HepG2 (cell line): ENCODE measurements around the gene GPS2. TPM values are rescaled to one million over a fixed set of nuclear protein-coding genes. Genes with fewer than 3 reads are reported as not detected.

Experiments
- ATAC-seq: fragments of 200-7000 bp; cut with Tn5 transposase; 3 replicates; pipeline ENCODE4 v1.9.1; 2020; ENCODE audit warnings: mild to moderate bottlenecking, moderate library complexity
- BruUV-seq: library from RNA; stranded (reverse); fragments of 400-500 nt; replicated peaks from 2 replicates; lab custom pipeline; 2021; lab: Mats Ljungman, UMichigan
- CTCF ChIA-PET: fragments of 300-600 bp; formaldehyde crosslinking; extraction: SDS; loops from one replicate; lab custom pipeline; 2021; ENCODE audit warnings: low total read pairs, inconsistent platforms, low intra/inter-chr PET ratio; lab: Yijun Ruan, JAX
- POLR2A ChIA-PET: fragments of 350-600 bp; sonication (Branson Sonifier 250); formaldehyde crosslinking; loops from one replicate; lab custom pipeline; 2020; ENCODE audit warnings: antibody characterized with exemption, inconsistent platforms; lab: Yijun Ruan, JAX
- DNase-seq: peaks from one replicate; pipeline ENCODE4 v3.0.0-alpha.2; 2015; ENCODE audit warnings: low spot score
- FAIRE-seq: peaks from 3 replicates; lab custom pipeline; 2011; peaks lifted over from hg19 to GRCh38; lab: Jason Lieb, UNC
- H2AFZ ChIP-seq: one replicate; pipeline ENCODE4 v1.6.1; 2011; ENCODE audit warnings: low read length, inconsistent platforms
- H3K27ac ChIP-seq: fragments of 300-600 bp; 3 replicates; pipeline ENCODE4 v1.8.0; 2011; ENCODE audit warnings: mixed run types, mild to moderate bottlenecking, mixed read lengths, low read length, inconsistent platforms; ENCODE audit not compliant: insufficient read depth; ENCODE audit errors: extremely low read length
- H3K27me3 ChIP-seq, 2 experiments: fragments of 200-600 bp in 1 of 2; 2 replicates in 1 of 2; 3 replicates in 1 of 2; pipeline versions ENCODE4 v1.6.0 to v1.8.0; 2011; ENCODE audit warnings: low read length in 2 of 2, mild to moderate bottlenecking in 2 of 2, moderate library complexity in 2 of 2, inconsistent platforms in 1 of 2; ENCODE audit not compliant: insufficient read depth in 2 of 2, control insufficient read depth in 1 of 2
- H3K36me3 ChIP-seq, 2 experiments: fragments of 200-600 bp in 1 of 2; replicated peaks in 1 of 2; 2 replicates in 1 of 2; 3 replicates in 1 of 2; pipeline versions ENCODE4 v1.5.1 to v1.8.0; 2011; ENCODE audit warnings: low read length in 2 of 2, inconsistent platforms in 1 of 2; ENCODE audit not compliant: insufficient read depth in 2 of 2, control insufficient read depth in 1 of 2
- H3K4me1 ChIP-seq: 2 replicates; pipeline ENCODE4 v1.5.1; 2012; ENCODE audit warnings: low read length, inconsistent platforms; ENCODE audit not compliant: insufficient read depth
- H3K4me2 ChIP-seq: 2 replicates; pipeline ENCODE4 v1.6.0; 2011; ENCODE audit warnings: low read depth, low read length, inconsistent platforms
- H3K4me3 ChIP-seq, 3 experiments: fragments of 200-600 bp in 1 of 3; sonication (generic), shearing (Covaris generic) in 1 of 3; replicated peaks in 1 of 3; 2 replicates each; pipeline ENCODE4 v1.5.1; 2011 to 2016; ENCODE audit warnings: low read length in 3 of 3, inconsistent platforms in 2 of 3, low read depth in 2 of 3, mild to moderate bottlenecking in 2 of 3, control low read depth in 1 of 3, mixed read lengths in 1 of 3; ENCODE audit not compliant: insufficient read depth in 1 of 3
- H3K79me2 ChIP-seq: one replicate; pipeline ENCODE4 v1.6.1; 2011; ENCODE audit warnings: low read length, inconsistent platforms; ENCODE audit not compliant: insufficient read depth
- H3K9ac ChIP-seq: 2 replicates; pipeline ENCODE4 v1.6.0; 2011; ENCODE audit warnings: mild to moderate bottlenecking, low read depth, low read length, inconsistent platforms; ENCODE audit not compliant: insufficient read depth
- H3K9me3 ChIP-seq: 2 replicates; pipeline ENCODE4 v1.5.1; 2012; ENCODE audit warnings: mild to moderate bottlenecking, low read length
- H4K20me1 ChIP-seq: 2 replicates; pipeline ENCODE4 v1.6.0; 2011; ENCODE audit warnings: inconsistent platforms, mild to moderate bottlenecking, low read length, moderate library complexity; ENCODE audit not compliant: insufficient read depth
- ATF7 ChIP-seq, 2 experiments: fragments of 450-650 bp in 1 of 2; sonication (generic) in 1 of 2; formaldehyde crosslinking in 1 of 2; IDR thresholded peaks; 2 replicates each; pipeline versions ENCODE4 v1.4.0 to v1.6.1; 2016 to 2020; ENCODE audit warnings: antibody characterized with exemption in 1 of 2, mild to moderate bottlenecking in 1 of 2, missing genetic modification reagents in 1 of 2
- MYPOP ChIP-seq: sonication (generic); formaldehyde crosslinking; IDR thresholded peaks from 2 replicates; pipeline ENCODE4 v1.8.1; 2023; ENCODE audit warnings: mild to moderate bottlenecking, moderate library complexity, missing genetic modification reagents
- NFYC ChIP-seq: IDR thresholded peaks from 2 replicates; pipeline ENCODE4 v1.6.1; 2016; ENCODE audit warnings: missing genetic modification reagents, missing compliant biosample characterization
- REPIN1 ChIP-seq: sonication (generic); formaldehyde crosslinking; IDR thresholded peaks from 2 replicates; pipeline ENCODE4 v1.8.0; 2022; ENCODE audit warnings: missing genetic modification reagents, low read depth, mild to moderate bottlenecking, borderline replicate concordance
- RFX1 ChIP-seq: fragments of 450-650 bp; IDR thresholded peaks from 2 replicates; pipeline ENCODE4 v1.6.1; 2017
- SP2 ChIP-seq: sonication (generic); formaldehyde crosslinking; IDR thresholded peaks from 2 replicates; pipeline ENCODE4 v1.5.1; 2020; ENCODE audit warnings: mild to moderate bottlenecking, missing genetic modification reagents
- TFAP4 ChIP-seq: sonication (generic); IDR thresholded peaks from 2 replicates; pipeline ENCODE4 v1.6.1; 2016; ENCODE audit warnings: low read depth, borderline replicate concordance
- THYN1 ChIP-seq: sonication (generic); formaldehyde crosslinking; IDR thresholded peaks from 2 replicates; pipeline ENCODE4 v1.8.1; 2023; ENCODE audit warnings: low read depth, mild to moderate bottlenecking, moderate library complexity, missing genetic modification reagents, borderline replicate concordance
- YEATS2 ChIP-seq: sonication (generic); formaldehyde crosslinking; IDR thresholded peaks from 2 replicates; pipeline ENCODE4 v1.4.0; 2020; ENCODE audit warnings: missing genetic modification reagents, borderline replicate concordance
- ZNF556 ChIP-seq: sonication (generic); formaldehyde crosslinking; IDR thresholded peaks from 2 replicates; pipeline ENCODE4 v1.4.0; 2020; ENCODE audit warnings: mild to moderate bottlenecking, missing genetic modification reagents, borderline replicate concordance
- ZNF577 ChIP-seq: sonication (generic); formaldehyde crosslinking; IDR thresholded peaks from 2 replicates; pipeline ENCODE4 v1.4.0; 2020; ENCODE audit warnings: mild to moderate bottlenecking, low read depth, missing genetic modification reagents, borderline replicate concordance
- ZNF687 ChIP-seq: sonication (generic); formaldehyde crosslinking; IDR thresholded peaks from 2 replicates; pipeline ENCODE4 v1.5.1; 2020; ENCODE audit warnings: mild to moderate bottlenecking, missing genetic modification reagents, moderate library complexity
- ZNF770 ChIP-seq: sonication (generic); formaldehyde crosslinking; IDR thresholded peaks from 2 replicates; pipeline ENCODE4 v1.5.0; 2020; ENCODE audit warnings: mild to moderate bottlenecking, missing genetic modification reagents
- ZNF800 ChIP-seq: sonication (generic); formaldehyde crosslinking; IDR thresholded peaks from 2 replicates; pipeline ENCODE4 v1.4.0; 2020; ENCODE audit warnings: missing genetic modification reagents
- WGBS: methylation state at CpG from one replicate; pipeline ENCODE4 v1.1.6; 2017; ENCODE audit warnings: low lambda C conversion rate; 5-methylcytosine and 5-hydroxymethylcytosine counted together
- in situ Hi-C: cut with HindIII; loops from 2 replicates; pipeline ENCODE4 v1.10.0; 2017; ENCODE audit warnings: low pct_unique_long_range_greater_than_20kb; ENCODE audit not compliant: extremely low pct_ligation_motif_present
- intact Hi-C: fragments of 100-400 bp; cut with micrococcal nuclease; formaldehyde crosslinking; loops from one replicate; pipeline ENCODE4 v1.10.0; 2022; ENCODE audit not compliant: unreplicated experiment
- polyA plus RNA-seq, 8 experiments: library from polyadenylated mRNA; depleted of rRNA in 3 of 8; stranded (reverse) in 7 of 8; unstranded in 1 of 8; fragments of >200 nt; fragmentation: Illumina TruSeq in 4 of 8; extraction: Trizol in 4 of 8; gene quantifications; 2 replicates each; pipeline versions ENCODE4 v1.2.1 to v1.2.3, GENCODE V29; 2011 to 2016; ENCODE audit warnings: low read depth in 4 of 8, missing spikeins in 1 of 8, mixed read lengths in 1 of 8; ENCODE audit not compliant: insufficient read depth in 1 of 8
- total RNA-seq, 5 experiments: library from RNA; depleted of rRNA; stranded (reverse); fragments of >200 nt; fragmentation: Illumina TruSeq; extraction: Trizol; gene quantifications; 2 replicates each; pipeline ENCODE4 v1.2.3, GENCODE V29; 2016; ENCODE audit warnings: low read depth in 1 of 5

GPS2 gene
- total and polyA plus RNA-seq, 2 of the 13 experiments (the other 11 are each of a cell fraction or from before 2014, with no cell fraction given) = 58.0 to 59.4 TPM

GRCh38 chr17:7343250-7343649 lies 28.1 kb upstream of the GPS2 start:
- 61% methylated on average over 3 of the region's 15 CpGs for WGBS
- H3K79me2 ChIP-seq = no peaks in the 10 kb centered on the region
- no peaks in the 10 kb centered on the region for H3K9me3 ChIP-seq
- ATAC-seq (no peak), DNase-seq (no peak), FAIRE-seq (no peak)
- in situ Hi-C loops = no loop called here
- H3K36me3 ChIP-seq = no peaks in the 10 kb centered on the region
- ChIA-PET POLR2A (interaction anchor here (1.5 to 3.5 kb wide), 3 partner anchors 8 to 30 kb away, joined by 4 to 25 read pairs (median 16); partner anchors contain the start of genes ACAP1 and NEURL4), CTCF (interaction anchor here (1.8 to 5.9 kb wide), 2 partner anchors 19 to 62 kb away, joined by 6 to 41 read pairs; partner anchors contain the start of gene SLC2A4)
- H3K27ac ChIP-seq = no peak overlapping the region
- intact Hi-C loops = no loop called here
- no peak overlapping the region for H3K4me2 ChIP-seq
- peaks cover 36% of the 10 kb centered on the region for H3K4me1 ChIP-seq
- no TSS peak for BruUV-seq
- peaks cover 3 to 26% of the 10 kb centered on the region in 2 experiments; a peak in 3 of 5 replicates for H3K27me3 ChIP-seq
- no peaks in the 10 kb centered on the region for H4K20me1 ChIP-seq
- no peak overlapping the region for H3K4me3 ChIP-seq
- H2AFZ ChIP-seq = no peak overlapping the region
- H3K9ac ChIP-seq = no peak overlapping the region
- TF ChIP-seq ZNF556 (CRISPR knock-in tag) (no peak), ZNF770 (no peak), REPIN1 (CRISPR knock-in tag) (no peak), RFX1 (no peak), YEATS2 (no peak), ZNF577 (CRISPR knock-in tag) (no peak), ZNF687 (CRISPR knock-in tag) (no peak), ZNF800 (CRISPR knock-in tag) (no peak), ATF7 (IDR thresholded peaks at IDR 0.05) (no peak), ATF7 (CRISPR knock-in tag; IDR thresholded peaks at IDR 0.05) (no peak), MYPOP (CRISPR knock-in tag) (no peak), TFAP4 (no peak), SP2 (CRISPR knock-in tag) (no peak), NFYC (CRISPR knock-in tag) (no peak), THYN1 (no peak)
